Activated CD8-positive, alpha-beta memory T cell treated with anti-CD3 and anti-CD28 coated beads, Interleukin-2, amount 50 U/mL, for 48 hours (primary cell): Measurements from ENCODE around the gene ARPC4.
"Not testable (repeated sequence)": the region's sequence is repeated elsewhere in the genome, so short reads cannot be mapped to it uniquely, and the experiment has no call there.

Source experiments
- DNase-seq: peaks from one replicate; pipeline ENCODE4 v3.0.0-alpha.2; 2020

The ARPC4 gene

DNA sequence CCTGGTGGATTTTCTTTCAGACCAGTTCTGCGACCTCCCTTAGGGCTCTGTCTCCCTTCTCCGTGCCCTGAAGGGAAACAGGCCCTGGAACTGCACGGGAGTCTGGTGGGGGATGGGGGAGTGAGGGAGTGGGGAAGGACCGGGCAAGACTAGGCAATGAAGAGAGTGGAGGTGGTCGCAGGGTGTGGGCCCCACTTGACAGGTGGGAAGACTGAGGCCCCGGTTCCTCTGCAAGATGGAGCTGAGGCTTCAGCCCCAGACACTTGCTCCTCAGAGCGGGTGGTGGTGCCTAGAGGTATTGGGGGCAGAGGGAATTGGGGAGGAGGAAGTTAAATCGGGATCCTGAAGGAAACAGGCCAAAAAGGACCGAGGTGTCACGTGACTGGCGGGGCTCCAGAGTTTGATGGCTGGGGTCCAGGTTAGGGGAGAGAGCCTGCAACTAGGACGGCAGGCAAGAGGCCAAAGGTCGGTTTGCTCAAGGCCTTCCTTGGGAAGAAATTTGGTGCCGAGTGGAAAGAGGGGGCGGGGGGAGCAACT, 22.5 kb upstream of the ARPC4 start:
- DNase-seq = no peak

GRCh38 chr3:9771007-9771406, 21.9 kb upstream of the ARPC4 start:
- DNase-seq = not testable (repeated sequence)

GRCh38 chr3:9776896-9777693, 15.8 kb upstream of the ARPC4 start:
- DNase-seq = no peak

DNA sequence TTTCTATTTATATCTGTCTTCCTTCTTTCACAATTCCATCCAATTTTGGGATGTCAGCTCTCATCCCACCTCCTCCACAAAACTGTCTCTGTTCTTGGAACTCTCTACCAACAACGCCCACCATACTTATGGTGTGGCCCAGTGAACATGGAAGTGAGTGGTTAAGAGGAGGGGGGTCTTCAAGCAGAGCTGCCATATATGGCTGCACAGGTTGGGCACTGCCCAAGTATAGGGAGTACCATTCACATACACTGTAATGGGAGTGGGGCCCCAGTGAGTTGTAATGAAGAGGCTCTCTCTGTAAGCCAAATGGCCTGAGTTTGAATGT, 15.2 kb upstream of the ARPC4 start:
- DNase-seq = no peak

- DNase-seq = peak; percentile 73
Observed at GRCh38 chr3:9778143-9779074, 14.5 kb upstream of the ARPC4 start.

DNA sequence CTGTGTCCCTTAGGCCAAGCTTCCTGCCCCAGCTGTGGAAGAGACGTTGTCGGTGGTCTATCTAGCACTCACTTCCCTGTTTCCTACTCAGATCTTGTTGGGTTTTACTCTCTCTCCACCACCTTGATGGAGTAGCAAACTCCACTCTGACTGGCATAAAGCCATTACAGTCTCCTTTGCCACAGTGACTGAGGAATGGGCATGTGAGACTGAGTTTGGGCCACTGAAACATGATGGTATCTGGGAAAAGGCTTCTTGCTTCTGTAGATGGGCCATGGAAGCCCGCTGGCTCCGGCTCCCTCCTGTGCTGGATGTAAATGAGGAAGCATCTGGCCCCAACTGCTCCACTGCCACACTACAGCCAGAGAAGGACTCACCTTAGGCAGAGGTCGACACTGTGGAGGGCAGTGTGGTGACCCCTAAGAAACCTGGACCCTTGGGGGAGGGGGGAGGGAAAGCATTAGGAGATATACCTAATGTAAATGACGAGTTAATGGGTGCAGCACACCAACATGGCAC, 13.7 kb upstream of the ARPC4 start:
- no peak for DNase-seq

- DNase-seq = peak; percentile 76
Observed at GRCh38 chr3:9779721-9780457, 13.0 kb upstream of the ARPC4 start.

DNA sequence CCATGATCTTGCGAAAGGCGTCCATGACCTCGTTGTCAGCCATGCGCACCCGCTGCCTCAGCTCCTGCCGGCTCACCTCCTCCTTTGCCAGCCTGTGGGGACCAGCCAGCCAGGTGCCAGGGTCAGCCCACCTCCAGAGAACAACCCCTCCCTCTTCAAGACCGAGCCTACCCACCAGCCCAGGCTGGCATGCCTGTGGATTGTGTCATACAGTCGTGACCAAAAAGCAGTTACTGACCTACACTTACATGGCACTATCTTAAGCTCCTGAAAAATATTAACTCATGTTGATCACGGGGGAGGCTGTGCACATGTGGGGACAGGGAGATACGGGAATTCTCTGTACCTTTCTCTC, 12.4 kb upstream of the ARPC4 start:
- DNase-seq = no peak

DNA sequence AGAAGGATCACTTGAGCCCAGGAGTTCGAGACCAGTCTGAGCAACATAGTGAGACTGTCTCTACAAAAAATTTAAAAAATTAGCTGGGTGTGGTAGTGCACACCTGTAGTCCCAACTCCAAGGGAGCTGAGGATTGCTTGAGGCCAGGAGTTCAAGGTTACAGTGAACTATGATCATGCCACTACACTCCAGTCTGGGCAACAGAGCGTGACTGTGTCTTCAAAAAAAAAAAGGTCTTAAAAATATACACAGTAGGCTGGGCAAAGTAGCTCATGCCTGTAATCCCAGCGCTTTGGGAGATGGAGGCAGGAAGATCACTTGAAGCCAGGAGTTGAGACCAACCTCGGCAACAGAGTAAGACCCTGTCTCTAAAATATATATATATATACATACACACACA, 12.0 kb upstream of the ARPC4 start:
- DNase-seq = no peak

DNA sequence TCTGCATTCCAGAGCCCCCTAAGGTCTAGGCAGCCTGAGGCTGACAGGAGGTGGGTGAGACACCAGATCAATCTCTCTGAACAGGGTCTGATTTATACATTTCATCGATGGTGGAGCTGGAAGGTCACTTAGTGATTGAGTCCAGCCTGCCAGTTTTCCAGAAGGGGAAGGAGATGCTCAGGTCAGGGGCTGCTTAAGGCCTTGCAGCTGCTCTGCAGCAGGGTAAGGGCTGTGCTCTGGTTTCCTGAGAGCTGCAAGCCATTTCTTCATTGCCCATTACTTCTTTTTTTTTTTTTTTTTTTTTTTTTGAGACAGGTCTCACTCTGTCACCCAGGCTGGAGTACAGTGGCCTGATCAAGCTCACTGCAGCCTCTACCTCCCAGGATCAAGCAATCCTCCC, 11.3 kb upstream of the ARPC4 start:
- no peak for DNase-seq

GRCh38 chr3:9781978-9782603, 10.8 kb upstream of the ARPC4 start:
- no peak for DNase-seq

GRCh38 chr3:9782770-9783169, 10.1 kb upstream of the ARPC4 start:
- DNase-seq = no peak

- no peak for DNase-seq
Observed at GRCh38 chr3:9783954-9784353, 8.9 kb upstream of the ARPC4 start.

GRCh38 chr3:9784965-9785364, 7.9 kb upstream of the ARPC4 start:
- DNase-seq = no peak

GRCh38 chr3:9785602-9786001, 7.3 kb upstream of the ARPC4 start:
- no peak for DNase-seq

DNA sequence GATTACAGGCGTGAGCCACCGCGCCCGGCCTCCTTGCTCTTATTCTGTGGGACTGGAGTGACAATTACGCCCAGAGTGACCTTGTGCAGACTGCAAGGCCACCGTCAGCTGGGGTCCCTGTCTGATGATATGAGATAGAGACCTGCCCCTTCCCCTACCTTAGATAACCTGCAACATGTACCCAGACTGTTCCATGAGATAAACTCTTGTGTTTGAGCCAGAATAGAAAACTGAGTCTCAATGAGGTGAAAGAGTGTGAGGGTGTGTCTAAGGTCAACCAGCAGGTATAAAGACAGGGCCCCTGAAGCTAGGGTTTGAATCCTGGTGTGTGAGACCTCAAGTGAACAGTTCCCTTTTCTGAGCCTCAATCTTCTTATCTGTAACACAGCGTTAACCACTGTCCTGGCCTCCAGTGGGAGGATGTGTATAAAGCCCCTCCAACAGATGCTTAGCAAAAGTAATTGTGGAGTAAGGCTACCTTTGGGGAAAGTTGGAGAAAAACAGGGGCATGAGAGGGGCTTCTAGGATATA, 6.6 kb upstream of the ARPC4 start:
- DNase-seq = no peak

- DNase-seq = no peak
Observed at GRCh38 chr3:9786825-9787669, 5.8 kb upstream of the ARPC4 start.

DNA sequence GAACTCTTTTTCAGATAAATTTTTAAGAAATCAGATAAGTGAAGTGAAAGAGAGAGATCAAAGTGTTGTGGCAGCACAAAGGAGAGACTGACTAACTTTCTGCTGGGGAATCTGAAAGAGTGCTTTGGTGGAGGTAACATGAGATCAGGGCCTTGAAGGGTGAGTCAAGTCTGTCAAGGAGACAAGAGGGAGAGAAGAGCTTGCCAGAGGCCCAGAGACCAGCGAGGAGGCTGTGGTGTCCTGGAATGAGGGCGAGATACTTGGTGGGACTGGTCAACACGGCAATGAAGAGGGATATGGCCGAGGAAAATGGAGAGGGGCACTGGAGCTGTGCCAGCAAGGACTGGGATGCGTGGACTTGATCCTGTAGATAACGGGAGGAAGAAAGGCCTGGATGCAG, 5.2 kb upstream of the ARPC4 start:
- DNase-seq = no peak

GRCh38 chr3:9791127-9791526, 1.8 kb upstream of the ARPC4 start:
- DNase-seq = no peak

DNA sequence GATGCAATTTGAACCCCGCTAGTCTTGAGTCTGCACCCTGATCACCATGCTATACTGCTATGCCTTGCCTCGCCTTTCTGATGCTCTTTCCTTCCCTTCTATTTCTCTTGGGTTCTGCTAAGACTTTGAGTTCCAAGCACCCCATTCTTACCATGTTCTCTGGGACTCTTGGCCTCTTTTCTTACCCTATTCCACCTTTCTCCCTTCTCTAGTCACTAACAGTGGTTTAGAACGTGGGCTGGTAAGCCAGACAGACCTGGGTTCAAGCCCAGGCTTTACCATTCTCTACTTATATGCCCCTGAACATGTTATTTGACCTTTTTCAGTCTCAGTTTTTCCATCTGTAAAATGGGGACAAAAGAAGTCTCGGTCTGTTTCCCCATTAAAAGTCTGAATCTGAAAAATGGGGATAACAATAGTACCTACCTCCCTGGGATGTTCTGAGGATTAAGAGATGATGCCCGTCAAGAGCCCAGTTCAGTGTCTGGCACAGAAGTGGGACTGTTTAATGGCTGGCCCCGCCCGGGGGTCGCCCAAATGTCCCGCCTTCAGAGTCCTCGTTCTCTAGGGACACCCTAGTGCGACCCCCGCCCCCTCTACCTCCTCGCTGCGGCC, 985 bp upstream of the ARPC4 start:
- no peak for DNase-seq
